Mesenchymal stem cell (in vitro differentiated cells and primary cell): Measurements from ENCODE around the gene UNG.

Experiments used
- DNase-seq: peaks from one replicate; pipeline ENCODE4 v3.0.0-alpha.2; 2013
- H2AFZ ChIP-seq: one replicate; pipeline ENCODE4 v1.6.1; 2013; ENCODE audit warnings: low read depth, mild to moderate bottlenecking, control low read depth, inconsistent platforms, low read length, moderate library complexity
- H2AK5ac ChIP-seq: 2 replicates; pipeline ENCODE4 v1.6.1; 2013; ENCODE audit warnings: low read length, moderate library complexity, mild to moderate bottlenecking, inconsistent platforms; ENCODE audit not compliant: severe bottlenecking
- H2BK120ac ChIP-seq: one replicate; pipeline ENCODE4 v1.6.1; 2013; ENCODE audit warnings: low read depth, mild to moderate bottlenecking, inconsistent platforms, low read length, moderate library complexity
- H2BK12ac ChIP-seq, 2 experiments: one replicate each; pipeline ENCODE4 v1.6.1; 2013; ENCODE audit warnings: inconsistent platforms in 2 of 2, low read length in 2 of 2, mild to moderate bottlenecking in 2 of 2, moderate library complexity in 2 of 2, control low read depth in 1 of 2
- H2BK15ac ChIP-seq: one replicate; pipeline ENCODE4 v1.6.1; 2013; ENCODE audit warnings: mild to moderate bottlenecking, low read depth, inconsistent platforms; ENCODE audit not compliant: poor library complexity, severe bottlenecking
- H2BK5ac ChIP-seq: 2 replicates; pipeline ENCODE4 v1.6.1; 2013; ENCODE audit warnings: low read depth, mild to moderate bottlenecking, low read length, control low read depth, inconsistent platforms; ENCODE audit not compliant: poor library complexity, severe bottlenecking
- H3K14ac ChIP-seq, 2 experiments: one replicate each; pipeline ENCODE4 v1.6.1; 2013; ENCODE audit warnings: inconsistent platforms in 2 of 2, low read length in 2 of 2, control low read depth in 1 of 2, mild to moderate bottlenecking in 1 of 2, moderate library complexity in 1 of 2
- H3K18ac ChIP-seq, 2 experiments: one replicate each; pipeline ENCODE4 v1.6.1; 2013; ENCODE audit warnings: inconsistent platforms in 2 of 2, low read length in 2 of 2, control low read depth in 1 of 2, low read depth in 1 of 2, mild to moderate bottlenecking in 1 of 2
- H3K23ac ChIP-seq, 2 experiments: one replicate each; pipeline ENCODE4 v1.6.1; 2013; ENCODE audit warnings: inconsistent platforms in 2 of 2, low read length in 2 of 2, mild to moderate bottlenecking in 2 of 2, moderate library complexity in 2 of 2, control low read depth in 1 of 2
- H3K27ac ChIP-seq: 2 replicates; pipeline ENCODE4 v1.5.1; 2013; ENCODE audit warnings: mild to moderate bottlenecking, moderate library complexity, low read length, control low read depth, inconsistent platforms; ENCODE audit not compliant: poor library complexity, severe bottlenecking
- H3K27me3 ChIP-seq, 2 experiments: 2 replicates each; pipeline versions ENCODE4 v1.6.1 to v1.7.0; 2013; ENCODE audit warnings: low read length in 2 of 2, mild to moderate bottlenecking in 2 of 2, moderate library complexity in 2 of 2, control low read depth in 1 of 2, inconsistent platforms in 1 of 2; ENCODE audit not compliant: control insufficient read depth in 1 of 2, insufficient read depth in 1 of 2
- H3K36me3 ChIP-seq, 2 experiments: 2 replicates each; pipeline versions ENCODE4 v1.6.1 to v1.7.0; 2013; ENCODE audit warnings: low read length in 2 of 2, control low read depth in 1 of 2, inconsistent platforms in 1 of 2, low read depth in 1 of 2, mild to moderate bottlenecking in 1 of 2; ENCODE audit not compliant: insufficient read depth in 2 of 2, control insufficient read depth in 1 of 2
- H3K4ac ChIP-seq, 2 experiments: one replicate each; pipeline ENCODE4 v1.6.1; 2013; ENCODE audit warnings: inconsistent platforms in 2 of 2, low read length in 2 of 2, mild to moderate bottlenecking in 2 of 2, moderate library complexity in 2 of 2, control low read depth in 1 of 2, low read depth in 1 of 2
- H3K4me1 ChIP-seq: 2 replicates; pipeline ENCODE4 v1.6.1; 2013; ENCODE audit warnings: low read depth, low read length, control low read depth; ENCODE audit not compliant: control insufficient read depth, insufficient read depth
- H3K4me2 ChIP-seq: 2 replicates; pipeline ENCODE4 v1.6.1; 2013; ENCODE audit warnings: low read length, mild to moderate bottlenecking, inconsistent platforms; ENCODE audit not compliant: poor library complexity, severe bottlenecking
- H3K4me3 ChIP-seq, 2 experiments: 2 replicates each; pipeline versions ENCODE4 v1.5.1 to v1.7.0; 2013; ENCODE audit warnings: low read length in 2 of 2, mild to moderate bottlenecking in 2 of 2, control low read depth in 1 of 2, low read depth in 1 of 2; ENCODE audit not compliant: insufficient read depth in 1 of 2
- H3K79me1 ChIP-seq: replicated peaks from 2 replicates; pipeline ENCODE4 v1.6.1; 2013; ENCODE audit warnings: mild to moderate bottlenecking, control low read depth, low read length, inconsistent platforms; ENCODE audit not compliant: poor library complexity, severe bottlenecking
- H3K9ac ChIP-seq: 2 replicates; pipeline ENCODE4 v1.7.0; 2013; ENCODE audit warnings: mild to moderate bottlenecking, low read length, moderate library complexity
- H3K9me3 ChIP-seq: 2 replicates; pipeline ENCODE4 v1.7.0; 2013; ENCODE audit warnings: mild to moderate bottlenecking, low read length; ENCODE audit not compliant: control insufficient read depth
- H4K8ac ChIP-seq: one replicate; pipeline ENCODE4 v1.6.1; 2013; ENCODE audit warnings: inconsistent platforms, mild to moderate bottlenecking, low read length, moderate library complexity
- H4K91ac ChIP-seq: one replicate; pipeline ENCODE4 v1.6.1; 2013; ENCODE audit warnings: mild to moderate bottlenecking, low read length, inconsistent platforms
- WGBS: methylation state at CpG from one replicate; pipeline ENCODE4 v1.1.7; 2013; ENCODE audit warnings: mixed read lengths; 5-methylcytosine and 5-hydroxymethylcytosine counted together

The UNG gene

DNA sequence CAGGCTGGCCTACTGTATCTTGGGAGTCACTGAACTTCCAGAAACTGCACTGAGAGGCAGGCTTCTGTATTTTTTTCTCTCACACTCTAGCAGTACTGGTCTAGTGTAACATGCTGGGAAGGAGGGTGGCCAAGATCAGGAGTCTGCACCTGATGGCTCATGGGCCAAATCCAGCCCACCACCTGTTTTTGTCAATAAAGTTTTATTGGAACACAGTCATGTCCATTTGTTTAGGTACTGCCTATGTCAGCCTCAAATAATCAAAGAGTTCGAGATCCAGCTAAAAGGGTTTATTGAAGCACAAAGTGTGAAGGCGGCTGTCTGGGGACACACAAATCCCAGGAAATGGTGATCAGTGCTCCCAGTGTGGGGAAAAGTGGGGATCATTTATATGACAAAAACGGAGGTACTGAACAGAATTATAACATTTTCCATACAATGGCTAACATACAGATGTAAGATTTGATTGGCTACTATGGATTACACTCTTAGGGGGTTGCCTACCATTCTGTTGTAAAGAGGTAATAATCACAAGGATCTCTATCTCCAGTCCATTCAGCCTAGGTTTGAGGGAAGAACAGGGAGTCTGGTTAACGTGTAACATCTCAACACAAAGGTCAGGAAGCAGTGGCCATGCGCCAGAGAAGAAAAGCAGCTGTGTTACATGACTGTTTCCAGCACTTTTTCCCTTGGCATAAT lies 32.1 kb upstream of the UNG start:
- no peak overlapping the region for H3K18ac ChIP-seq
- peaks cover 3% of the 10 kb centered on the region for H3K79me1 ChIP-seq
- no peak overlapping the region for H4K8ac ChIP-seq
- peaks cover 29 to 59% of the 10 kb centered on the region in 2 experiments for H3K36me3 ChIP-seq
- peak overlapping the region; percentile 3 for H3K27ac ChIP-seq
- no peak overlapping the region for H2AFZ ChIP-seq
- no peak overlapping the region for H3K14ac ChIP-seq
- DNase-seq = no peak
- H2AK5ac ChIP-seq = no peak overlapping the region
- H2BK15ac ChIP-seq = no peak overlapping the region
- WGBS = 87% methylated on average over 4 of the region's 5 CpGs
- H3K4ac ChIP-seq = no peak overlapping the region
- no peak overlapping the region for H2BK12ac ChIP-seq
- H2BK5ac ChIP-seq = no peak overlapping the region
- H3K4me2 ChIP-seq = no peak overlapping the region
- H3K27me3 ChIP-seq = no peaks in the 10 kb centered on the region
- H2BK120ac ChIP-seq = no peak overlapping the region
- no peak overlapping the region for H4K91ac ChIP-seq
- H3K4me3 ChIP-seq = no peak overlapping the region
- H3K9me3 ChIP-seq = no peaks in the 10 kb centered on the region
- H3K23ac ChIP-seq = no peak overlapping the region
- peaks cover 6% of the 10 kb centered on the region for H3K4me1 ChIP-seq
- H3K9ac ChIP-seq = no peak overlapping the region

DNA sequence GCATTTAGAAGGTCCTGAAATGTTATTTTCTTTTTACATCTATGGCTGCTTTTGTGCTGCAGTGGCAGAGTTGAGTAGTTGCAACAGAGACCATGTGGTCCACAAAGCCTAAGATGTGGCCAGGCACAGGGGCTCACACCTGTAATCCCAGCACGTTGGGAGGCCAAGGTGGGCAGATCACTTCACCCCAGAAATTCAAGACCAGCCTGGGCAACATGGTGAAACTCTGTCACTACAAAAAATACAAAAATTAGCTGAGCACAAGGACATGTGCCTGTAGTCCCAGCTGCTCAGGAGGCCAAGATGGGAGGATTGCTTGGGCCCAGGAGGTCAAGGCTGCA lies 31.6 kb upstream of the UNG start:
- Histone ChIP-seq H3K27me3 (no peaks in the 10 kb centered on the region), H2BK120ac (no peak overlapping the region), H3K9me3 (no peaks in the 10 kb centered on the region), H3K79me1 (peaks cover 6% of the 10 kb centered on the region), H2BK5ac (no peak overlapping the region), H3K36me3 (peaks cover 33 to 61% of the 10 kb centered on the region in 2 experiments), H3K4me2 (no peak overlapping the region), H3K4ac (no peak overlapping the region), H2BK12ac (no peak overlapping the region), H3K14ac (no peak overlapping the region), H3K23ac (no peak overlapping the region), H3K27ac (peak overlapping the region; percentile 42), H3K4me1 (peaks cover 6% of the 10 kb centered on the region), H2BK15ac (no peak overlapping the region), H4K8ac (no peak overlapping the region), H3K18ac (no peak overlapping the region), H4K91ac (no peak overlapping the region), H2AK5ac (no peak overlapping the region), H2AFZ (no peak overlapping the region), H3K4me3 (no peak overlapping the region), H3K9ac (no peak overlapping the region)
- no peak for DNase-seq
- WGBS = 89% methylated on average over 1 of the region's 1 CpG

DNA sequence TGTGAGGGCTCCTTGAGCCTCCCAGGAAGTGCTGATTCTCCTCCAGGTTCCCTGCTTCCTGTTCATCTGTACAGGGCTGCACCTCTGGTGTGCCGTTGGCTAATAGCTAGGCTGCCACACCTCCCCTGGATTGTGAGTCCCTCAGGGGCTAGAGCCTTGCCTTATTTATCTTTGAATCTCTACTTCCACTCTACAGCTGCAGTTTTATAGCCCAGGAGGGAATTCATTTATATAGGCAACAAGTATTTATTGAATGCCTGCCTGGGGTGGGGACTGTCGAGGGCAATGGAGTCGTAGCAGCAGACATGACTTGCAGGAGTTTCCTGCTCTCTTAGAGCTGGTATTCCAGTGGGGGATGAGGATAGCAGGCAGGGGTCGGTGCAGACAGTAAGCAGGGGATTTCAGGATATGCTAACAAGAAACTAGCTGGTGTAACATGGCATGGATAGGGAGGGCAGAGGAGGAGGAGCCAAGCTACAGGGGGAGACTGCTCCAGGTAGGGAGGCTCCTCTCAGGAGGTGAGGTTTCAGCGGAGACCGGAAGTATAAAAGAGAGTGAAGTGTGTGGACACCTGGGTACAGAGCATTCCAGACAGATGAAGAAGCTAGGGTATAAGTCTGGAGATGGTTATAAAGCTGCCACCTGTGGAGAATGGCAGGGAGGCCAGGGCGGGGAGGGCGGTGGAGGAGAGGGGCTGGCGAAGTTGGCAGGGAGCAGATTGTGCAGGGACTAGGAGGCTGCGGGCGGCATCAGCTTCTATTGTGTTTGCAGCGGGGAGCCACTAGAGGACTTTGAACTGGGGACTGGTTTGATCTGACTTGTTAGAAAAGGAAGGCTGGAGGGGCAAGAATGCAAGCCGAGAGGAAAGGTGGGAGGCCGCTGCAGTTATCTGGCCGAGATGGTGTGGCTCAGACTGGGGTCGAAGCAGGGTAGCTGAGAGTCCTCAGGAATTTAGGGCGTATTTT lies 27.8 kb upstream of the UNG start:
- H4K8ac ChIP-seq = no peak overlapping the region
- H3K4ac ChIP-seq = no peak overlapping the region
- peaks cover 26 to 80% of the 10 kb centered on the region in 2 experiments for H3K36me3 ChIP-seq
- no peak overlapping the region for H2AK5ac ChIP-seq
- H2BK12ac ChIP-seq = no peak overlapping the region
- H3K27me3 ChIP-seq = no peaks in the 10 kb centered on the region
- no peak for DNase-seq
- no peak overlapping the region for H2BK15ac ChIP-seq
- no peak overlapping the region for H3K18ac ChIP-seq
- H3K27ac ChIP-seq = no peak overlapping the region
- no peak overlapping the region for H2BK5ac ChIP-seq
- no peak overlapping the region for H3K23ac ChIP-seq
- peaks cover 6% of the 10 kb centered on the region for H3K79me1 ChIP-seq
- no peak overlapping the region for H4K91ac ChIP-seq
- no peak overlapping the region for H3K4me3 ChIP-seq
- no peak overlapping the region for H3K14ac ChIP-seq
- H3K9me3 ChIP-seq = no peaks in the 10 kb centered on the region
- H2AFZ ChIP-seq = no peak overlapping the region
- no peak overlapping the region for H2BK120ac ChIP-seq
- no peak overlapping the region for H3K4me2 ChIP-seq
- peaks cover 6% of the 10 kb centered on the region for H3K4me1 ChIP-seq
- H3K9ac ChIP-seq = no peak overlapping the region
- 66% methylated on average over 17 of the region's 17 CpGs for WGBS

DNA sequence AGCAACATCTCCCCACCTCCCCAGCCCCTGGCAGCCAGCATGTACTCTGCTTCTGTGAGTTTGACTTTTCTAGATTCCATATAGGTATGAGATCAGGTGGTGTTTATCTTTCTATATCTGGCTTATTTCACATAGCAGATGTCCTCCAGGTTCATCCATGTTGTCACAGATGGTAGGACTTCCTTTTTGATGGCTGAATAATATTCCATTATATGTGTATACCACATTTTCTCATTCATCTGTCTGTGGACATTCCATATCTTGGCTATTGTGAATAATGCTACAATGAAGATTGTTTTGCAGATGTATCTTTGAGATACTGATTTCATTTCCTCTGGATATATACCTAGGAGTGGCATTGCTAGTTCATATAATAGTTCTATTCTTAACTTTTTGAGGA lies 22.5 kb upstream of the UNG start:
- H2BK120ac ChIP-seq = no peak overlapping the region

More for the DNA sequence above, 22.5 kb upstream of the UNG start:
- no peak overlapping the region for H2BK5ac ChIP-seq
- H3K9ac ChIP-seq = no peak overlapping the region
- H3K79me1 ChIP-seq = peaks cover 4% of the 10 kb centered on the region
- H2AFZ ChIP-seq = no peak overlapping the region
- H3K4me3 ChIP-seq = no peak overlapping the region
- H4K8ac ChIP-seq = no peak overlapping the region
- H4K91ac ChIP-seq = no peak overlapping the region
- H3K9me3 ChIP-seq = no peaks in the 10 kb centered on the region
- H3K23ac ChIP-seq = no peak overlapping the region
- no peaks in the 10 kb centered on the region for H3K27me3 ChIP-seq
- no peak overlapping the region for H3K4me2 ChIP-seq
- no peak overlapping the region for H3K14ac ChIP-seq
- no peak overlapping the region for H3K18ac ChIP-seq
- DNase-seq = no peak
- H2BK15ac ChIP-seq = no peak overlapping the region
- no peak overlapping the region for H2BK12ac ChIP-seq
- H3K4me1 ChIP-seq = no peaks in the 10 kb centered on the region
- H3K27ac ChIP-seq = no peak overlapping the region
- H3K4ac ChIP-seq = no peak overlapping the region
- peaks cover 18 to 59% of the 10 kb centered on the region in 2 experiments for H3K36me3 ChIP-seq
- H2AK5ac ChIP-seq = no peak overlapping the region
